SH-SY5Y (cell line): ENCODE measurements around the gene SH2D4B.

Experiments used
- GATA2 ChIP-seq: IDR thresholded peaks from 2 replicates; pipeline ENCODE4 v1.6.1; 2011; ENCODE audit warnings: mild to moderate bottlenecking, low read depth, low read length
- GATA3 ChIP-seq: IDR thresholded peaks from 2 replicates; pipeline ENCODE4 v1.6.1; 2011; ENCODE audit warnings: low read depth, mild to moderate bottlenecking, low read length, moderate library complexity

SH2D4B gene

GRCh38 chr10:80579181-80579763 lies 41.6 kb downstream of the SH2D4B start:
- no peak for TF ChIP-seq GATA2
- TF ChIP-seq GATA3: no peak

- TF ChIP-seq GATA3 (no peak), GATA2 (no peak)
Observed at GRCh38 chr10:80579849-80580637, 42.3 kb downstream of the SH2D4B start.

- TF ChIP-seq GATA3 (no peak), GATA2 (no peak)
Observed at GRCh38 chr10:80580638-80581468, 43.2 kb downstream of the SH2D4B start.

GRCh38 chr10:80581469-80581835 lies 43.8 kb downstream of the SH2D4B start:
- TF ChIP-seq GATA2: no peak
- no peak for TF ChIP-seq GATA3

- TF ChIP-seq GATA3 (no peak), GATA2 (no peak)
Observed at GRCh38 chr10:80582286-80582960, 44.7 kb downstream of the SH2D4B start.

GRCh38 chr10:80583685-80584084 lies 46.0 kb downstream of the SH2D4B start:
- TF ChIP-seq GATA3 (no peak), GATA2 (no peak)

GRCh38 chr10:80585812-80586211 lies 48.1 kb downstream of the SH2D4B start:
- no peak for TF ChIP-seq GATA3
- no peak for TF ChIP-seq GATA2

- TF ChIP-seq GATA3 (no peak), GATA2 (no peak)
Observed at GRCh38 chr10:80588546-80588945, 50.8 kb downstream of the SH2D4B start.

- TF ChIP-seq GATA2: no peak
- TF ChIP-seq GATA3: no peak
Observed at GRCh38 chr10:80589726-80590373, 52.1 kb downstream of the SH2D4B start.

GRCh38 chr10:80590585-80591125 lies 53.0 kb downstream of the SH2D4B start:
- TF ChIP-seq GATA2: no peak
- no peak for TF ChIP-seq GATA3

- no peak for TF ChIP-seq GATA3
Observed at GRCh38 chr10:80596391-80597257, 58.9 kb downstream of the SH2D4B start.

- TF ChIP-seq GATA3 (no peak), GATA2 (no peak)
Observed at GRCh38 chr10:80598084-80598798, 60.5 kb downstream of the SH2D4B start.

- TF ChIP-seq GATA2 (no peak), GATA3 (no peak)
Observed at GRCh38 chr10:80598951-80599350, 61.2 kb downstream of the SH2D4B start.

- TF ChIP-seq GATA3: no peak
- no peak for TF ChIP-seq GATA2
Observed at GRCh38 chr10:80599424-80599847, 61.7 kb downstream of the SH2D4B start.
